ENCODE results near the gene LCE1A. TPM values are rescaled to one million over a fixed set of nuclear protein-coding genes. Genes with fewer than 3 reads are reported as not detected.

LCE1A gene
- total and polyA plus RNA-seq, 2 donors: 1.0 TPM; not detected in 1

Other genes starting within 250 kb of the LCE1A start
- not detected for gene LCE3D, start 247.0 kb upstream of the LCE1A start, total RNA-seq
- gene LCE3D, start 247.0 kb upstream of the LCE1A start, polyA plus RNA-seq: 15.7 TPM
- not detected for gene LCE3C, start 227.2 kb upstream of the LCE1A start, total RNA-seq
- gene LCE3C, start 227.2 kb upstream of the LCE1A start, polyA plus RNA-seq: 0.66 TPM
- gene LCE3B, start 213.7 kb upstream of the LCE1A start, total RNA-seq: not detected
- not detected for gene LCE3B, start 213.7 kb upstream of the LCE1A start, polyA plus RNA-seq
- not detected for gene LCE3A, start 204.4 kb upstream of the LCE1A start, total RNA-seq
- gene LCE3A, start 204.4 kb upstream of the LCE1A start, polyA plus RNA-seq: not detected
- gene LCE2D, start 164.1 kb upstream of the LCE1A start, total RNA-seq: not detected
- 1.3 TPM for gene LCE2D, start 164.1 kb upstream of the LCE1A start, polyA plus RNA-seq
- gene LCE2C, start 152.2 kb upstream of the LCE1A start, total RNA-seq: not detected
- gene LCE2C, start 152.2 kb upstream of the LCE1A start, polyA plus RNA-seq: 1.7 TPM
- 0.09 TPM for gene LCE2B, start 141.3 kb upstream of the LCE1A start, total RNA-seq
- gene LCE2B, start 141.3 kb upstream of the LCE1A start, polyA plus RNA-seq: 1.5 TPM
- gene LCE2A, start 129.1 kb upstream of the LCE1A start, total RNA-seq: not detected
- gene LCE2A, start 129.1 kb upstream of the LCE1A start, polyA plus RNA-seq: 1.3 TPM
- gene LCE4A, start 119.3 kb upstream of the LCE1A start, total RNA-seq: not detected
- not detected for gene LCE4A, start 119.3 kb upstream of the LCE1A start, polyA plus RNA-seq
- gene KPRP, start 69.4 kb upstream of the LCE1A start, total RNA-seq: not detected
- 0.21 TPM for gene KPRP, start 69.4 kb upstream of the LCE1A start, polyA plus RNA-seq
- not detected for gene LCE1F, start 52.3 kb upstream of the LCE1A start, total RNA-seq
- 0.46 TPM for gene LCE1F, start 52.3 kb upstream of the LCE1A start, polyA plus RNA-seq
- not detected for gene LCE1E, start 41.2 kb upstream of the LCE1A start, total RNA-seq
- gene LCE1E, start 41.2 kb upstream of the LCE1A start, polyA plus RNA-seq: 0.30 TPM
- not detected for gene LCE1D, start 30.8 kb upstream of the LCE1A start, total RNA-seq
- gene LCE1D, start 30.8 kb upstream of the LCE1A start, polyA plus RNA-seq: 0.27 TPM
- 0.14 TPM for gene LCE1C, start 20.8 kb upstream of the LCE1A start, total RNA-seq
- 3.0 TPM for gene LCE1C, start 20.8 kb upstream of the LCE1A start, polyA plus RNA-seq
- not detected for gene LCE1B, start 15.5 kb upstream of the LCE1A start, total RNA-seq
- 0.68 TPM for gene LCE1B, start 15.5 kb upstream of the LCE1A start, polyA plus RNA-seq
- not detected for gene LCE6A, start 15.4 kb downstream of the LCE1A start, total RNA-seq
- gene LCE6A, start 15.4 kb downstream of the LCE1A start, polyA plus RNA-seq: 1.1 TPM
- gene LCE7A, start 32.5 kb downstream of the LCE1A start, total RNA-seq: not detected
- 0.32 TPM for gene LCE7A, start 32.5 kb downstream of the LCE1A start, polyA plus RNA-seq
- not detected for gene SMCP, start 50.8 kb downstream of the LCE1A start, total RNA-seq
- gene SMCP, start 50.8 kb downstream of the LCE1A start, polyA plus RNA-seq: 0.30 TPM
- 0.57 TPM for gene IVL, start 81.1 kb downstream of the LCE1A start, total RNA-seq
- 16.6 TPM for gene IVL, start 81.1 kb downstream of the LCE1A start, polyA plus RNA-seq
- not detected for gene SPRR5, start 119.7 kb downstream of the LCE1A start, total RNA-seq
- 0.37 TPM for gene SPRR5, start 119.7 kb downstream of the LCE1A start, polyA plus RNA-seq
- not detected for gene SPRR4, start 143.2 kb downstream of the LCE1A start, total RNA-seq
- 2.1 TPM for gene SPRR4, start 143.2 kb downstream of the LCE1A start, polyA plus RNA-seq
- gene SPRR1A, start 156.6 kb downstream of the LCE1A start, total RNA-seq: not detected
- gene SPRR1A, start 156.6 kb downstream of the LCE1A start, polyA plus RNA-seq: 41.1 TPM
- gene SPRR3, start 174.3 kb downstream of the LCE1A start, total RNA-seq: 0.28 TPM
- gene SPRR3, start 174.3 kb downstream of the LCE1A start, polyA plus RNA-seq: 9.7 TPM
- 1.2 TPM for gene SPRR1B, start 203.7 kb downstream of the LCE1A start, total RNA-seq
- gene SPRR1B, start 203.7 kb downstream of the LCE1A start, polyA plus RNA-seq: 132 TPM
- 0.19 TPM for gene SPRR2D, start 213.6 kb downstream of the LCE1A start, total RNA-seq
- 36.9 TPM for gene SPRR2D, start 213.6 kb downstream of the LCE1A start, polyA plus RNA-seq
- gene SPRR2A, start 230.0 kb downstream of the LCE1A start, total RNA-seq: 0.28 TPM
- gene SPRR2A, start 230.0 kb downstream of the LCE1A start, polyA plus RNA-seq: 6.5 TPM
- gene SPRR2B, start 244.1 kb downstream of the LCE1A start, total RNA-seq: not detected
- 3.1 TPM for gene SPRR2B, start 244.1 kb downstream of the LCE1A start, polyA plus RNA-seq

All from thymus (tissue), 2 donors.